HepG2 (cell line): Measurements from ENCODE around the gene KRTAP9-2. TPM values are rescaled to one million over a fixed set of nuclear protein-coding genes. Genes with fewer than 3 reads are reported as not detected.
"Not testable (repeated sequence)": the region's sequence is repeated elsewhere in the genome, so short reads cannot be mapped to it uniquely, and the experiment has no call there.

Experiments used
- ATAC-seq: fragments of 200-7000 bp; cut with Tn5 transposase; 3 replicates; pipeline ENCODE4 v1.9.1; 2020; ENCODE audit warnings: mild to moderate bottlenecking, moderate library complexity
- Bru-seq: library from RNA; stranded (reverse); fragments of 400-500 nt; gene quantifications from one replicate; lab custom pipeline; 2021; lab: Mats Ljungman, UMichigan
- BruChase-seq, 2 experiments: library from RNA; stranded (reverse); fragments of 400-500 nt; gene quantifications; one replicate each; lab custom pipeline; 2021; lab: Mats Ljungman, UMichigan
- BruUV-seq: library from RNA; stranded (reverse); fragments of 400-500 nt; replicated peaks from 2 replicates; lab custom pipeline; 2021; lab: Mats Ljungman, UMichigan
- CTCF ChIA-PET: fragments of 300-600 bp; formaldehyde crosslinking; extraction: SDS; loops from one replicate; lab custom pipeline; 2021; ENCODE audit warnings: low total read pairs, inconsistent platforms, low intra/inter-chr PET ratio; lab: Yijun Ruan, JAX
- POLR2A ChIA-PET: fragments of 350-600 bp; sonication (Branson Sonifier 250); formaldehyde crosslinking; loops from one replicate; lab custom pipeline; 2020; ENCODE audit warnings: antibody characterized with exemption, inconsistent platforms; lab: Yijun Ruan, JAX
- DNase-seq: peaks from one replicate; pipeline ENCODE4 v3.0.0-alpha.2; 2015; ENCODE audit warnings: low spot score
- FAIRE-seq: peaks from 3 replicates; lab custom pipeline; 2011; peaks lifted over from hg19 to GRCh38; lab: Jason Lieb, UNC
- H2AFZ ChIP-seq: one replicate; pipeline ENCODE4 v1.6.1; 2011; ENCODE audit warnings: low read length, inconsistent platforms
- H3K27ac ChIP-seq: fragments of 300-600 bp; 3 replicates; pipeline ENCODE4 v1.8.0; 2011; ENCODE audit warnings: mixed run types, mild to moderate bottlenecking, mixed read lengths, low read length, inconsistent platforms; ENCODE audit not compliant: insufficient read depth; ENCODE audit errors: extremely low read length
- H3K27me3 ChIP-seq, 2 experiments: fragments of 200-600 bp in 1 of 2; 2 replicates in 1 of 2; 3 replicates in 1 of 2; pipeline versions ENCODE4 v1.6.0 to v1.8.0; 2011; ENCODE audit warnings: low read length in 2 of 2, mild to moderate bottlenecking in 2 of 2, moderate library complexity in 2 of 2, inconsistent platforms in 1 of 2; ENCODE audit not compliant: insufficient read depth in 2 of 2, control insufficient read depth in 1 of 2
- H3K36me3 ChIP-seq, 2 experiments: fragments of 200-600 bp in 1 of 2; replicated peaks in 1 of 2; 2 replicates in 1 of 2; 3 replicates in 1 of 2; pipeline versions ENCODE4 v1.5.1 to v1.8.0; 2011; ENCODE audit warnings: low read length in 2 of 2, inconsistent platforms in 1 of 2; ENCODE audit not compliant: insufficient read depth in 2 of 2, control insufficient read depth in 1 of 2
- H3K4me1 ChIP-seq: 2 replicates; pipeline ENCODE4 v1.5.1; 2012; ENCODE audit warnings: low read length, inconsistent platforms; ENCODE audit not compliant: insufficient read depth
- H3K4me2 ChIP-seq: 2 replicates; pipeline ENCODE4 v1.6.0; 2011; ENCODE audit warnings: low read depth, low read length, inconsistent platforms
- H3K4me3 ChIP-seq, 3 experiments: fragments of 200-600 bp in 1 of 3; sonication (generic), shearing (Covaris generic) in 1 of 3; replicated peaks in 1 of 3; 2 replicates each; pipeline ENCODE4 v1.5.1; 2011 to 2016; ENCODE audit warnings: low read length in 3 of 3, inconsistent platforms in 2 of 3, low read depth in 2 of 3, mild to moderate bottlenecking in 2 of 3, control low read depth in 1 of 3, mixed read lengths in 1 of 3; ENCODE audit not compliant: insufficient read depth in 1 of 3
- H3K79me2 ChIP-seq: one replicate; pipeline ENCODE4 v1.6.1; 2011; ENCODE audit warnings: low read length, inconsistent platforms; ENCODE audit not compliant: insufficient read depth
- H3K9ac ChIP-seq: 2 replicates; pipeline ENCODE4 v1.6.0; 2011; ENCODE audit warnings: mild to moderate bottlenecking, low read depth, low read length, inconsistent platforms; ENCODE audit not compliant: insufficient read depth
- H3K9me3 ChIP-seq: 2 replicates; pipeline ENCODE4 v1.5.1; 2012; ENCODE audit warnings: mild to moderate bottlenecking, low read length
- H4K20me1 ChIP-seq: 2 replicates; pipeline ENCODE4 v1.6.0; 2011; ENCODE audit warnings: inconsistent platforms, mild to moderate bottlenecking, low read length, moderate library complexity; ENCODE audit not compliant: insufficient read depth
- AFF4 ChIP-seq: sonication (generic); formaldehyde crosslinking; IDR thresholded peaks from 2 replicates; pipeline ENCODE4 v1.4.0; 2020; ENCODE audit warnings: missing genetic modification reagents
- AGO2 ChIP-seq: fragments of 200-400 bp; formaldehyde crosslinking; optimal IDR thresholded peaks from 2 replicates; pipeline ENCODE3; 2017; ENCODE audit warnings: mild to moderate bottlenecking, low read depth, low read length, moderate library complexity
- EHMT2 ChIP-seq: fragments of 200-600 bp; sonication (generic); IDR thresholded peaks from 2 replicates; pipeline ENCODE4 v1.7.0; 2017; ENCODE audit warnings: antibody characterized with exemption, low read depth, low read length, borderline replicate concordance
- MAFF ChIP-seq: IDR thresholded peaks from 2 replicates; pipeline ENCODE4 v1.6.1; 2011; ENCODE audit warnings: low read depth, low read length, improper control_type of control experiment
- POLR2G ChIP-seq: fragments of 200-400 bp; formaldehyde crosslinking; IDR thresholded peaks from 2 replicates; pipeline ENCODE4 v1.6.1; 2018; ENCODE audit warnings: mild to moderate bottlenecking, low read depth, low read length, moderate library complexity
- ZNF232 ChIP-seq: sonication (generic); formaldehyde crosslinking; IDR thresholded peaks from 2 replicates; pipeline ENCODE4 v1.4.0; 2020; ENCODE audit warnings: missing genetic modification reagents, borderline replicate concordance
- WGBS: methylation state at CpG from one replicate; pipeline ENCODE4 v1.1.6; 2017; ENCODE audit warnings: low lambda C conversion rate; 5-methylcytosine and 5-hydroxymethylcytosine counted together
- in situ Hi-C: cut with HindIII; loops from 2 replicates; pipeline ENCODE4 v1.10.0; 2017; ENCODE audit warnings: low pct_unique_long_range_greater_than_20kb; ENCODE audit not compliant: extremely low pct_ligation_motif_present
- intact Hi-C: fragments of 100-400 bp; cut with micrococcal nuclease; formaldehyde crosslinking; loops from one replicate; pipeline ENCODE4 v1.10.0; 2022; ENCODE audit not compliant: unreplicated experiment
- long read RNA-seq, 2 experiments: library from RNA in 1 of 2; library from polyadenylated mRNA in 1 of 2; stranded (forward) in 1 of 2; unstranded in 1 of 2; transcript quantifications; one replicate each; pipeline ENCODE4 v2.0.0, GENCODE V29; 2019 to 2022
- polyA minus RNA-seq, 3 experiments: library from RNA; depleted of rRNA, polyadenylated mRNA; stranded (reverse); fragments of >200 nt; gene quantifications; 2 replicates each; pipeline ENCODE4 v1.2.3, GENCODE V29; 2011; ENCODE audit warnings: low replicate concordance in 1 of 3
- polyA plus RNA-seq, 8 experiments: library from polyadenylated mRNA; depleted of rRNA in 3 of 8; stranded (reverse) in 7 of 8; unstranded in 1 of 8; fragments of >200 nt; fragmentation: Illumina TruSeq in 4 of 8; extraction: Trizol in 4 of 8; gene quantifications; 2 replicates each; pipeline versions ENCODE4 v1.2.1 to v1.2.3, GENCODE V29; 2011 to 2016; ENCODE audit warnings: low read depth in 4 of 8, missing spikeins in 1 of 8, mixed read lengths in 1 of 8; ENCODE audit not compliant: insufficient read depth in 1 of 8
- total RNA-seq, 5 experiments: library from RNA; depleted of rRNA; stranded (reverse); fragments of >200 nt; fragmentation: Illumina TruSeq; extraction: Trizol; gene quantifications; 2 replicates each; pipeline ENCODE4 v1.2.3, GENCODE V29; 2016; ENCODE audit warnings: low read depth in 1 of 5
- TF ChIP-seq, protein P1 (sequence below): sonication (generic); formaldehyde crosslinking; IDR thresholded peaks from 2 replicates; pipeline ENCODE4 v1.8.0; 2022; ENCODE audit warnings: missing genetic modification reagents, mild to moderate bottlenecking, borderline replicate concordance

Gene KRTAP9-2
- not detected in 2 replicates for total RNA-seq (2016; rRNA removed; fragmentation: Illumina TruSeq; extraction: Trizol)
- not detected in 2 replicates for total RNA-seq (2016; cell fraction: cytosol; rRNA removed; fragmentation: Illumina TruSeq; extraction: Trizol; ENCODE audit: low read depth)
- not detected in 2 replicates for total RNA-seq (2016; cell fraction: insoluble cytoplasmic fraction; rRNA removed; fragmentation: Illumina TruSeq; extraction: Trizol)
- total RNA-seq (2016; cell fraction: membrane; rRNA removed; fragmentation: Illumina TruSeq; extraction: Trizol) = not detected in 2 replicates
- not detected in 2 replicates for total RNA-seq (2016; cell fraction: nucleus; rRNA removed; fragmentation: Illumina TruSeq; extraction: Trizol)
- not detected in 2 replicates for polyA plus RNA-seq (2011; rRNA removed)
- polyA plus RNA-seq (2011; cell fraction: cytosol; rRNA removed) = not detected in 2 replicates
- not detected in 2 replicates for polyA plus RNA-seq (2011; cell fraction: nucleus; rRNA removed)
- polyA plus RNA-seq (2012) = not detected in 2 replicates
- polyA plus RNA-seq (2016; cell fraction: cytosol; fragmentation: Illumina TruSeq; extraction: Trizol; ENCODE audit: low read depth) = not detected in 2 replicates
- not detected in 2 replicates for polyA plus RNA-seq (2016; cell fraction: insoluble cytoplasmic fraction; fragmentation: Illumina TruSeq; extraction: Trizol; ENCODE audit: low read depth)
- polyA plus RNA-seq (2016; cell fraction: membrane; fragmentation: Illumina TruSeq; extraction: Trizol; ENCODE audit: low read depth) = not detected in 2 replicates
- polyA plus RNA-seq (2016; cell fraction: nucleus; fragmentation: Illumina TruSeq; extraction: Trizol; ENCODE audit: insufficient read depth, low read depth) = not detected in 2 replicates
- not detected in 2 replicates for polyA minus RNA-seq (2011; rRNA and poly(A)+ RNA removed; ENCODE audit: low replicate concordance)
- polyA minus RNA-seq (2011; cell fraction: cytosol; rRNA and poly(A)+ RNA removed) = not detected in 2 replicates
- not detected in 2 replicates for polyA minus RNA-seq (2011; cell fraction: nucleus; rRNA and poly(A)+ RNA removed)
- not detected for Bru-seq, nascent RNA
- BruChase-seq, experiment 1, labeled RNA remaining after a 6-hour chase = not detected
- not detected for BruChase-seq, experiment 2, labeled RNA remaining after a 2-hour chase
- long read RNA-seq, experiment 1 = 0 reads
- long read RNA-seq, experiment 2 = 0 reads

- in situ Hi-C loops, H3K27ac ChIP-seq, H3K9ac ChIP-seq, H3K79me2 ChIP-seq, ATAC-seq, H3K4me3 ChIP-seq, DNase-seq, H4K20me1 ChIP-seq, H3K36me3 ChIP-seq, BruUV-seq, CTCF ChIA-PET, FAIRE-seq, POLR2A ChIA-PET, H3K4me2 ChIP-seq, H3K9me3 ChIP-seq, H3K4me1 ChIP-seq, H3K27me3 ChIP-seq, intact Hi-C loops, H2AFZ ChIP-seq: not testable (repeated sequence)
- WGBS = 6% methylated on average over 3 of the region's 4 CpGs
These were observed at the start of gene KRTAP9-2 for GRCh38 chr17:41226598-41227095. Gene KRTAP9-2, plus strand, starts transcription at chr17:41226648. Its CDS starts 7 bp downstream, at chr17:41226655.

DNA sequence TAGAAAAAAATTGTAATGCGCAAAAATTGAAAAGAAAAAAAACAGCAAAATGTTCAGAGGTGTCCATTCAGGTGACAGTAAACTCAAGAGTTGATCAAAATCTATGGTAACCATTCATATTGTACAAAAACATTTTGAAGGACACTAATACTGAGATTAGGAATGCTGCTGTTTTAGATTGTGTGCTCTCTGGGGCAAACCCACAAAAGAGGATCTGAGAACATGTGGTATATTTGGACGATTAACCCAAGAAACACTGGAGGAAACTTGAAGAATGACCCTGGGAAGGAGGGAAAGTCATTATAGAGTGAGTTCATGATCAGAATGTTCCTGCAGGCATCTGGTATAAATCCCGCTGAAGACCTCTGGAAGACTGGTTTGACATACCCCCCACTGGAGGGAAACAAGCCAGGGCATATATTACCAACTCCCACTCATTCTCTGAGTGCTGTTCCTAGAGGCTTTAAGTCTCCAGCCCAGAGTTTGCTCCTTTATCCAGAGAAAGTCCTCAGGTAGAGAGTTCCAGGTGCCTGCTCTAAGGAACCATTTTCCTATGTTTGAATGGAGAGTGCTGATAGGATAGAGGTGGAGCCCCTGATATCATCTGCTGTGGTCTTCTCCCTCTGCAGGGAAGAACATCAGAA is 49.6 kb upstream of the KRTAP9-2 start:
- Histone ChIP-seq H3K9ac (no peak overlapping the region), H2AFZ (no peak overlapping the region), H3K27me3 (peaks cover 0 to 33% of the 10 kb centered on the region in 2 experiments; a peak in 3 of 5 replicates), H4K20me1 (no peaks in the 10 kb centered on the region), H3K4me3 (no peak overlapping the region), H3K27ac (no peak overlapping the region), H3K4me1 (no peaks in the 10 kb centered on the region), H3K36me3 (no peaks in the 10 kb centered on the region), H3K79me2 (no peaks in the 10 kb centered on the region), H3K4me2 (no peak overlapping the region), H3K9me3 (no peaks in the 10 kb centered on the region)
- ChIA-PET CTCF (no interaction called here), POLR2A (no interaction called here)
- no peak for ATAC-seq
- no peak for FAIRE-seq
- in situ Hi-C loops = no loop called here
- no peak for DNase-seq
- intact Hi-C loops = loop anchor here (10.0 kb wide), 1 partner anchor 272 kb away; no protein-coding TSS in a partner anchor
- no TSS peak for BruUV-seq
- WGBS = under 1% methylated on average over 3 of the region's 3 CpGs
- TF ChIP-seq POLR2G (no peak), AGO2 (no peak), AFF4 (no peak), ZNF232 (CRISPR knock-in tag) (no peak), EHMT2 (no peak), MAFF (no peak)
- TF ChIP-seq, protein P1, sequence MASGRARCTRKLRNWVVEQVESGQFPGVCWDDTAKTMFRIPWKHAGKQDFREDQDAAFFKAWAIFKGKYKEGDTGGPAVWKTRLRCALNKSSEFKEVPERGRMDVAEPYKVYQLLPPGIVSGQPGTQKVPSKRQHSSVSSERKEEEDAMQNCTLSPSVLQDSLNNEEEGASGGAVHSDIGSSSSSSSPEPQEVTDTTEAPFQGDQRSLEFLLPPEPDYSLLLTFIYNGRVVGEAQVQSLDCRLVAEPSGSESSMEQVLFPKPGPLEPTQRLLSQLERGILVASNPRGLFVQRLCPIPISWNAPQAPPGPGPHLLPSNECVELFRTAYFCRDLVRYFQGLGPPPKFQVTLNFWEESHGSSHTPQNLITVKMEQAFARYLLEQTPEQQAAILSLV = no peak
